NCI-H146 treated with DMSO at 0.1 percent for 48 hours (cell line): ENCODE results near the gene PSD2.
A peak's percentile ranks its signal among the peaks of the same experiment; 100 is the strongest.

Experiments used
- DNase-seq: peaks from one replicate; lab custom pipeline; 2025; ENCODE audit not compliant: unreplicated experiment; lab: John Stamatoyannopoulos, UW

The PSD2 gene

DNA sequence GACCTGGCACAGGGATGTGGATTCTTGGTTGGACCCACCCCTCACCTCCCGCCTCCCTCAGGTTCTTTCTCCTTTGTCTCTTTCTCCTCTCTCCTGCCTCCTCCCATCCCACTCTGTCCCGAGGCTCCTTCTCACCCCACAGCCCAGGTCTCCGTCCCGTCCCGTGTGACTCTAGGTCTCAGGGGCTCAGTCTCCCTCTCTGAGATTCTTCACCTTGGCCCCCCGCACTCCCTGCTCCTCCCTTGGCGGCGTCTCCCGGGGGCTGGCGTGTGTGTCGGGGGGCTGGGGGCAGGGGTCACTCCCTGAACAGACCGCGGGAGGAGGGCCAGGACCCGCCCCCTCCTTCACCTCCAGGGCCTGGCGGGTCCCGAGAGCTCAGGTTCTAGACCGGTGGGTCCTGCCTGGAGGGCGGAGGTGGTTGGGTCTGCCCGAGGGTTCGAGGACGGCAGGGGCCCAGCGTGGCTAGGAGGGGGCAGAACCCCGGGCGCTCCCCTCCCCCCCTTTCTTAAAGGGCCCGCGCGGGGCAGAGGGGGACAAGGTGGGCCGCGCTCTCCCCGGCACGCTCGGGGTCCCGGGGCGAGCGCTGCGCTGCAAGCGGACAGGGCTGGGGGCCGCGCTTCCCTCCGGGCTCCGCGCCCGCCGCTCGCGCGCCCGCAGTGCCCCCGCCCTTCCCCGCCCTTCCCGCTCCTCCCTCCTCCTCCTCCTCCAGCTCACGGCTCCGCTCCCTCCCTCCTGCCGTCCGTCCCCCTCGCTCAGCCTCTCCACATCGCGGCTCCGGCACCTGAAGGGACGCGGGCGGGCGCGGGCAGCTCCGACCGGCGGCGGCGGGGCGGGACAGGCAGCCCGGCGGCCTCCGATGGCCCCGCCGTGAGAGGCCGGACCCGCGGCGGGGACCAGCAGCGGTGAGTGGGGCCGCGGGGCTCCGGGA lies at the start of gene PSD2:
TSS of gene PSD2 (plus strand) at position 735 of the 928 bp plus-strand sequence. CDS start 13,633 bp downstream, outside the sequence.
- DNase-seq, result peak; percentile 8

GRCh38 chr5:139746691-139747582 lies 48.7 kb upstream of the PSD2 start:
- DNase-seq, result no peak

- DNase-seq, result no peak
Measured at GRCh38 chr5:139747583-139748504, 47.8 kb upstream of the PSD2 start.

DNA sequence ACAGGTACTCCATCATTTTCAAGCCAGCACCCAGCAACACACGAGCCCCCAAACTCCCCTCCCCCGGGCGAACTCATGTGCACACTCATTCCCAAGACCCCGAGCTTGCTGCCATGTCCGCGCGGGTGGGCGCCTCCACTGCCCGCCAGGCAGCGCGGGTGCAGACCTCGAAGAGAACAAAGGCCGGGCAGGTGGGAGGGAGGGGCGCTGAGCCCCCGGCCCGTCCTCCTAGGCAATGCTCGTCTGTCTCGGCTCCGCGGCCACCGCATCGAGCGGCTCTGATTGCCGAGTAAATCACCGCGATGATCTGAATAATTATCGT lies 47.1 kb upstream of the PSD2 start:
- no peak for DNase-seq

GRCh38 chr5:139749242-139749641 lies 46.4 kb upstream of the PSD2 start:
- DNase-seq, result no peak

DNA sequence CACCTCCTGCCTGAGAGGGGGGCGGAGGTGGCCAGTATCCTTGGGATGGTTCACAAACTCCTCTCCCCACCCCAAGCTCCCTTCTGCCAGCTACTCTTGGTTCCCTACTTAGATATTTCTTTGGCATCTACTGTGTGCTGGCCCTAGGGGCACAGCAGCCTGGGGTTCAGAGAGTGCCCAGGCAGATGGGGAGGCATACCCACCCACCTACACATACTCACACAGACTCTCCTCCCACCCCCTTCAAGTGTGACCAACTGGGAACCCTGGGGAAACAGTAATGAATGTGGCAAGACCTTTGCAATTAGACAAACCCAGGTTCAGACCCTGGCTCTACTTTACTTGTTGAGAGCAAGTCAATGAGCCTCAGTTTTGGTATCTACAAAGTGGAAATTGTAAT lies 44.4 kb upstream of the PSD2 start:
- DNase-seq, result no peak

GRCh38 chr5:139752506-139753473 lies 42.8 kb upstream of the PSD2 start:
- no peak for DNase-seq

DNA sequence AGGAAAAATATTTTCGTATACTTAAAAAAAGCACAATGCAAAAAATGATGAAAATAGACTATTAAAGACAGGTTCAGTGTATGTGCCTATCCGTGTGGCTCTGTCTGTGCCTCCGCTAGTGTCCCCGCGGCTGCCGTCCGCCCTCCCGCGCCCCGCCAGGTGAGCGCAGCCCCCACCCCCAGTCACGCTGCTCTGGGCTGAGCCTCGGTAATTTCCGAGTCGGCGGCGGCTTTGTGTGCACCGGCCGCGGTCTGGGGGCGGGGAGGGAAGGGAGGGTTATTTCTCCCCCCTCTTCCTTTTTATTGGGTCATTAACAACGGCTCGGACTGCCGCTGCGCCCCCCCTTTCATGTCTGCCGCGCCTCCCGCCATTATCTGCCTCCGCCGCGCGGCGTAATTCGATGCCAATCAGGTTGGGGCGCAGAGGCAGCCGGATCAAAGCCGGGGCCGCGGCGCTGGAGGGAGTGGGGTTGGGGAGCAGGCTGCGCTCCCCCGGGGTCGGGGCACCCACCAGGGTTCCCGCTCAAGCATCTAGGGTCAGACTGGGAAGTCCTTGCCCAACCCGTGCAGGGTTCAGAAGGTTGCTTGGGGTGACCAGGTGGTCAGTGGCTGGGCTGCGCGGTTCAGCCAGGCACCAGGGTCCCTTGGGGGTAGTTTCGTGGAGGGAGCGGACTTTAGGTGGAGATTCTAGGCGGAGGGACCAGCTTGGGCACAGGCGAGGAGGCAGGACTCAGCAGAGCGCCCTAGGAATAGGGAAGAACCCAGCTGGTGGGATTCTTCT lies 39.5 kb upstream of the PSD2 start:
- DNase-seq, result peak; percentile 13

GRCh38 chr5:139756971-139757370 lies 38.6 kb upstream of the PSD2 start:
- no peak for DNase-seq

GRCh38 chr5:139757727-139758509 lies 37.7 kb upstream of the PSD2 start:
- DNase-seq, result no peak

DNA sequence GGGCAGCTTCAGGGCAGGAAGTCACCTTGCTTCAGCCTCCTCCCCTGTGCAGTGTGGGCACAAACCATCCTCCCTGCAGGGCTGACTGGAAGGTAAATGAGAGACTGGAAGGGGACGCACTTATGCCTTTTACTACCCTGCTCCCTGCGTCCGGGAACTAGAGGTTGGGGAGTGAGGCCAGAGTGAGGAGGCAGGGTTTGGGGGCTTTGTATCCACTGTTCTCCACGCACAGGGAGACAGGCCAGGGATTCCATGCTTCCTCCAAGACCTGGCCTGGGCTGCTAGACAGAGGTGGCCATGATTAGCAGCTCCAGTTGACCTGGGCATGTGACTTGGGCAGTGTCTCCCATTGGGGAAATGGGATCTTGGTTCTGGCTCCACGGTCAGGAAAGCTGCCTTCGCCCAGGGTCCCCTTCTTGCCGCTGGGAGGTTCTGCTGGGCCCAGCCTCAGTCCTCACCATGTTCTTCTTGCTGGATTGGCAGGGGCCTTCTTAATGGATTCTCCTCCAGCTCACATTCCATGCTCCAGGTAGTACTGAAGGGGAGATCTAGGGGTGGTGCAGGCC lies 37.0 kb upstream of the PSD2 start:
- no peak for DNase-seq

DNA sequence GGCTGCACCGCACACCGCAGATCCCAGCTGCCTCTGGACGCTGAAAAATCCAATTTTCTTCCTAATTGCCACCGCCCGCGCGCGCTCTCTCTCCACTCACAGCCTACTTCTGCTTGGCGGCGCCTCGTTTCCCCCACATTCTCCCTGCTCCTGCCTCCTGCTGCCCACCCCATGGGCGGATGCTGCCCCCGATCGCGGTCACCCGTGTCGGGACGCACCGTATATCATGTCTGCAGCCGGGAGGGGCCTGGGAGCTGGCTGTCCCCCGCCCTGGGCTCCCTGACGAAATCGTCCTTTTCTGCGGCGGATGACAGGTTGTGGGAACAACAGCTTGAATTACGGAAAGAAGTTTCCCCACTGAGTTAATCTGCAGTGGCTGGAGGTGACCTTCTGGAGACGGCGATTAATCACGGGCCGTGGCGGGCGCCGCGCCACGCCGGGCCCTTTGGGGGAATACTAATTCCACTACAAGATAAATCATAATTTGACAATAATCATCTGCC lies 36.3 kb upstream of the PSD2 start:
- DNase-seq, result no peak

GRCh38 chr5:139760066-139761056 lies 35.2 kb upstream of the PSD2 start:
- DNase-seq, result no peak

DNA sequence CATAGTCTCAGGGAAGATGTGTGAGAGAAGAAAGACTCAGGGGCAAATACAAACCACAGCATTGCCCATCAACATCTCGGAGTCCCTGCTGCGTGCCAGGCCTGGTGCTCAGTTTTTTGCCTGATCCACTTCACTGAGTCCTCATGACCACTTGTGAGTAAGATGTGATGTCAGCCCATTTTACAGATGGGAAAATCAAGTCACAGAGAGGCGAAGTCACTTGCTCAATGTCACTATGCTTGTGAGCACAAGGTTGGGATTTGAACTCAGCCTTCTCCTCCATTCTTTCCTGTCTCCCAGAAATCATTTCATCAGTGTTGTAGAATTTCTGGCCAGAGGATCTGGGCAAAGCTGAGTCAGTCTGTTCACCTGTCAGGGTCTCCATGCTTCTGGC lies 34.6 kb upstream of the PSD2 start:
- no peak for DNase-seq

GRCh38 chr5:139761501-139761900 lies 34.1 kb upstream of the PSD2 start:
- DNase-seq, result no peak

- DNase-seq, result no peak
Measured at GRCh38 chr5:139762615-139763170, 32.9 kb upstream of the PSD2 start.
